GM19324 (cell line): ENCODE data around the gene CAMKMT.

Experiments used
- ATAC-seq: cut with Tn5 transposase; IDR thresholded peaks from one replicate; pipeline ENCODE4 v1.9.1; 2021; ENCODE audit warnings: mild to moderate bottlenecking, moderate library complexity; ENCODE audit not compliant: unreplicated experiment, low FRiP score

The CAMKMT gene

GRCh38 chr2:44635725-44636124 is 274.0 kb downstream of the CAMKMT start:
- no peak for ATAC-seq

- ATAC-seq: no peak
Observed at GRCh38 chr2:44638649-44639048, 276.9 kb downstream of the CAMKMT start.

GRCh38 chr2:44639399-44639798 is 277.7 kb downstream of the CAMKMT start:
- no peak for ATAC-seq

- ATAC-seq: no peak
Observed at GRCh38 chr2:44642123-44642857, 280.5 kb downstream of the CAMKMT start.

GRCh38 chr2:44645937-44646336 is 284.2 kb downstream of the CAMKMT start:
- ATAC-seq: no peak

GRCh38 chr2:44649381-44649780 is 287.6 kb downstream of the CAMKMT start:
- ATAC-seq: no peak

GRCh38 chr2:44650796-44651195 is 289.0 kb downstream of the CAMKMT start:
- ATAC-seq: no peak

- ATAC-seq: no peak
Observed at GRCh38 chr2:44651974-44652373, 290.2 kb downstream of the CAMKMT start.

- ATAC-seq: no peak
Observed at GRCh38 chr2:44652701-44653100, 291.0 kb downstream of the CAMKMT start.

- ATAC-seq: no peak
Observed at GRCh38 chr2:44655401-44655864, 293.7 kb downstream of the CAMKMT start.

GRCh38 chr2:44656460-44656859 is 294.7 kb downstream of the CAMKMT start:
- no peak for ATAC-seq

- ATAC-seq: no peak
Observed at GRCh38 chr2:44663471-44664073, 301.8 kb downstream of the CAMKMT start.

GRCh38 chr2:44668336-44668735 is 306.6 kb downstream of the CAMKMT start:
- no peak for ATAC-seq

GRCh38 chr2:44671276-44671675 is 309.5 kb downstream of the CAMKMT start:
- ATAC-seq: no peak

GRCh38 chr2:44671916-44672315 is 310.2 kb downstream of the CAMKMT start:
- ATAC-seq: no peak

GRCh38 chr2:44672431-44672830 is 310.7 kb downstream of the CAMKMT start:
- no peak for ATAC-seq

GRCh38 chr2:44674473-44675284 is 312.9 kb downstream of the CAMKMT start:
- no peak for ATAC-seq

- ATAC-seq: no peak
Observed at GRCh38 chr2:44676379-44676778, 314.6 kb downstream of the CAMKMT start.

GRCh38 chr2:44679584-44679983 is 317.8 kb downstream of the CAMKMT start:
- ATAC-seq: no peak

- no peak for ATAC-seq
Observed at GRCh38 chr2:44679990-44680389, 318.2 kb downstream of the CAMKMT start.

GRCh38 chr2:44680424-44680971 is 318.8 kb downstream of the CAMKMT start:
- ATAC-seq: no peak
